IMR-90 (cell line): ENCODE results near the gene CPAMD8. TPM values are rescaled to one million over a fixed set of nuclear protein-coding genes. Genes with fewer than 3 reads are reported as not detected.

Experiments used
- ATAC-seq: fragments of 200-7000 bp; cut with Tn5 transposase; 2 replicates; pipeline ENCODE4 v1.9.1; 2020; ENCODE audit warnings: low read depth, mild to moderate bottlenecking, moderate library complexity
- BruUV-seq: library from RNA; stranded (reverse); fragments of 400-500 nt; replicated peaks from 2 replicates; lab custom pipeline; 2021; lab: Mats Ljungman, UMichigan
- CTCF ChIA-PET: fragments of 300-600 bp; formaldehyde crosslinking; extraction: SDS; loops from one replicate; lab custom pipeline; 2021; ENCODE audit warnings: antibody characterized with exemption; lab: Yijun Ruan, JAX
- POLR2A ChIA-PET: fragments of 300-600 bp; sonication (Branson Sonifier 250); formaldehyde crosslinking; loops from one replicate; lab custom pipeline; 2022; ENCODE audit warnings: antibody characterized with exemption; ENCODE audit not compliant: unreplicated experiment; lab: Charles Lee
- DNase-seq: peaks from one replicate; pipeline ENCODE4 v3.0.0; 2013
- H2AFZ ChIP-seq: replicated peaks from 2 replicates; pipeline ENCODE3; 2013; ENCODE audit warnings: low read length, mild to moderate bottlenecking; ENCODE audit not compliant: poor library complexity
- H2AK5ac ChIP-seq: 2 replicates; pipeline ENCODE4 v1.6.1; 2013; ENCODE audit warnings: low read depth, low read length, inconsistent platforms
- H2AK9ac ChIP-seq: replicated peaks from 2 replicates; pipeline ENCODE3; 2013; ENCODE audit warnings: mild to moderate bottlenecking, low read depth, low read length, moderate library complexity; ENCODE audit not compliant: poor library complexity
- H2BK120ac ChIP-seq: 2 replicates; pipeline ENCODE4 v1.6.1; 2013; ENCODE audit warnings: low read depth, low read length, inconsistent platforms
- H2BK15ac ChIP-seq: 3 replicates; pipeline ENCODE4 v1.6.1; 2013; ENCODE audit warnings: low read depth, low read length, inconsistent platforms
- H2BK20ac ChIP-seq: 2 replicates; pipeline ENCODE4 v1.6.1; 2013; ENCODE audit warnings: low read depth, mild to moderate bottlenecking, inconsistent platforms, low read length, moderate library complexity
- H2BK5ac ChIP-seq: 2 replicates; pipeline ENCODE4 v1.6.1; 2013; ENCODE audit warnings: mild to moderate bottlenecking, low read depth, low read length, inconsistent platforms; ENCODE audit not compliant: poor library complexity, severe bottlenecking
- H3K14ac ChIP-seq: replicated peaks from 2 replicates; pipeline ENCODE4 v1.6.1; 2013; ENCODE audit warnings: low read depth, low read length, inconsistent platforms
- H3K18ac ChIP-seq: 2 replicates; pipeline ENCODE4 v1.6.1; 2013; ENCODE audit warnings: low read depth, low read length, control low read depth
- H3K23ac ChIP-seq: 2 replicates; pipeline ENCODE4 v1.6.1; 2013; ENCODE audit warnings: low read depth, low read length, inconsistent platforms
- H3K27ac ChIP-seq: 2 replicates; pipeline ENCODE4 v1.5.1; 2013; ENCODE audit warnings: mild to moderate bottlenecking, control low read depth, low read length; ENCODE audit not compliant: insufficient read depth
- H3K27me3 ChIP-seq: 2 replicates; pipeline ENCODE4 v1.6.1; 2013; ENCODE audit warnings: low read length; ENCODE audit not compliant: control insufficient read depth, insufficient read depth
- H3K36me3 ChIP-seq: 2 replicates; pipeline ENCODE4 v1.6.1; 2013; ENCODE audit warnings: low read length, mixed read lengths; ENCODE audit not compliant: control insufficient read depth, insufficient read depth
- H3K4ac ChIP-seq: 2 replicates; pipeline ENCODE4 v1.6.1; 2013; ENCODE audit warnings: low read depth, low read length, inconsistent platforms
- H3K4me1 ChIP-seq: 2 replicates; pipeline ENCODE4 v1.6.1; 2013; ENCODE audit warnings: low read length, mixed read lengths; ENCODE audit not compliant: control insufficient read depth, insufficient read depth
- H3K4me2 ChIP-seq: 2 replicates; pipeline ENCODE4 v1.6.1; 2013; ENCODE audit warnings: low read depth, mild to moderate bottlenecking, control low read depth, low read length, moderate library complexity
- H3K4me3 ChIP-seq: 2 replicates; pipeline ENCODE4 v1.5.1; 2013; ENCODE audit warnings: low read depth, mild to moderate bottlenecking, control low read depth, low read length, moderate library complexity; ENCODE audit not compliant: insufficient read depth
- H3K56ac ChIP-seq: 2 replicates; pipeline ENCODE4 v1.6.1; 2013; ENCODE audit warnings: low read length, inconsistent platforms; ENCODE audit not compliant: insufficient read depth; ENCODE audit errors: extremely low read depth
- H3K79me1 ChIP-seq, 2 experiments: 2 replicates each; pipeline ENCODE4 v1.6.1; 2013; ENCODE audit warnings: low read length in 2 of 2, inconsistent platforms in 1 of 2, low read depth in 1 of 2
- H3K9ac ChIP-seq: 2 replicates; pipeline ENCODE4 v1.6.1; 2013; ENCODE audit warnings: low read depth, low read length, control low read depth
- H3K9me1 ChIP-seq: 2 replicates; pipeline ENCODE4 v1.6.1; 2013; ENCODE audit warnings: low read length, inconsistent platforms; ENCODE audit not compliant: insufficient read depth
- H3K9me3 ChIP-seq: 2 replicates; pipeline ENCODE4 v1.6.1; 2013; ENCODE audit warnings: low read length; ENCODE audit not compliant: control insufficient read depth, insufficient read depth
- H4K20me1 ChIP-seq: 2 replicates; pipeline ENCODE4 v1.6.1; 2013; ENCODE audit warnings: low read length, inconsistent platforms; ENCODE audit not compliant: insufficient read depth
- H4K5ac ChIP-seq: 2 replicates; pipeline ENCODE4 v1.6.1; 2013; ENCODE audit warnings: mild to moderate bottlenecking, low read depth, low read length, control low read depth
- H4K8ac ChIP-seq, 2 experiments: 2 replicates each; pipeline ENCODE4 v1.6.1; 2013; ENCODE audit warnings: low read depth in 2 of 2, low read length in 2 of 2, control low read depth in 1 of 2, inconsistent platforms in 1 of 2
- H4K91ac ChIP-seq: 2 replicates; pipeline ENCODE4 v1.6.1; 2013; ENCODE audit warnings: low read depth, low read length, inconsistent platforms; ENCODE audit not compliant: insufficient read depth
- BHLHE40 ChIP-seq: fragments of 150-350 bp; IDR thresholded peaks from 2 replicates; pipeline ENCODE4 v1.6.1; 2016; ENCODE audit warnings: mild to moderate bottlenecking, low read depth, low read length
- CHD1 ChIP-seq: IDR thresholded peaks from 2 replicates; pipeline ENCODE4 v1.6.1; 2012; ENCODE audit warnings: low read depth, low read length, improper control_type of control experiment
- CTCF ChIP-seq: conservative IDR thresholded peaks from 2 replicates; pipeline ENCODE4 v1.5.1; 2012; ENCODE audit warnings: mild to moderate bottlenecking, low read depth, low read length, improper control_type of control experiment
- ELK1 ChIP-seq: fragments of 150-350 bp; IDR thresholded peaks from 2 replicates; pipeline ENCODE4 v1.6.1; 2016; ENCODE audit warnings: low read depth, mild to moderate bottlenecking, low read length, moderate library complexity, borderline replicate concordance
- FOS ChIP-seq: fragments of 150-350 bp; IDR thresholded peaks from 2 replicates; pipeline ENCODE4 v1.6.1; 2016; ENCODE audit warnings: low read depth, low read length
- MAFK ChIP-seq: IDR thresholded peaks from 2 replicates; pipeline ENCODE4 v1.6.1; 2012; ENCODE audit warnings: low read depth, low read length, improper control_type of control experiment
- MAZ ChIP-seq: IDR thresholded peaks from 2 replicates; pipeline ENCODE4 v1.6.1; 2012; ENCODE audit warnings: low read depth, mild to moderate bottlenecking, low read length, improper control_type of control experiment, moderate library complexity, borderline replicate concordance
- MXI1 ChIP-seq: IDR thresholded peaks from 2 replicates; pipeline ENCODE4 v1.6.1; 2012; ENCODE audit warnings: low read depth, mild to moderate bottlenecking, low read length, moderate library complexity, borderline replicate concordance
- NFE2L2 ChIP-seq: fragments of 150-350 bp; IDR thresholded peaks from 2 replicates; pipeline ENCODE4 v1.6.1; 2016; ENCODE audit warnings: low read depth, mild to moderate bottlenecking, low read length
- POLR2A ChIP-seq: IDR thresholded peaks from 2 replicates; pipeline ENCODE4 v1.6.1; 2012; ENCODE audit warnings: mild to moderate bottlenecking, low read depth, low read length
- RAD21 ChIP-seq: IDR thresholded peaks from 2 replicates; pipeline ENCODE4 v1.6.1; 2012; ENCODE audit warnings: low read length, improper control_type of control experiment
- RCOR1 ChIP-seq: IDR thresholded peaks from 2 replicates; pipeline ENCODE4 v1.6.1; 2012; ENCODE audit warnings: mild to moderate bottlenecking, low read length, improper control_type of control experiment; ENCODE audit not compliant: insufficient replicate concordance
- RFX5 ChIP-seq: IDR thresholded peaks from 2 replicates; pipeline ENCODE4 v1.8.0; 2012; ENCODE audit warnings: low read depth, mild to moderate bottlenecking, low read length, moderate library complexity
- SMC3 ChIP-seq: fragments of 150-350 bp; IDR thresholded peaks from 2 replicates; pipeline ENCODE4 v1.6.1; 2016; ENCODE audit warnings: low read depth, mild to moderate bottlenecking, antibody characterized with exemption, low read length, moderate library complexity
- USF2 ChIP-seq: fragments of 150-350 bp; IDR thresholded peaks from 2 replicates; pipeline ENCODE4 v1.6.1; 2017; ENCODE audit warnings: mild to moderate bottlenecking, antibody characterized with exemption, low read length, low read depth
- WGBS, 2 experiments: methylation state at CpG; one replicate each; pipeline versions ENCODE4 v1.1.5 to v1.1.7; 2013; ENCODE audit warnings: missing lambda C conversion rate in 2 of 2; ENCODE audit not compliant: insufficient read length in 1 of 2; ENCODE audit errors: extremely low coverage in 2 of 2; 5-methylcytosine and 5-hydroxymethylcytosine counted together
- dilution Hi-C: fragments of 300-500 bp; cut with HindIII; formaldehyde crosslinking; loops from one replicate; pipeline ENCODE4 v1.14.3; 2018; ENCODE audit warnings: low sequenced_read_pairs; ENCODE audit not compliant: unreplicated experiment
- in situ Hi-C: fragments of 300-500 bp; cut with MboI; formaldehyde crosslinking; loops from 3 replicates; pipeline ENCODE4 v1.14.3; 2019; ENCODE audit warnings: low sequenced_read_pairs, inconsistent platforms, mixed read lengths
- intact Hi-C: fragments of 100-400 bp; cut with micrococcal nuclease; formaldehyde crosslinking; loops from 2 replicates; pipeline ENCODE4 v1.10.0; 2022
- polyA plus RNA-seq, 3 experiments: library from polyadenylated mRNA; depleted of rRNA; stranded (reverse); fragments of >200 nt; gene quantifications; 2 replicates each; pipeline ENCODE4 v1.2.3, GENCODE V29; 2012; ENCODE audit warnings: low replicate concordance in 1 of 3
- total RNA-seq: library from RNA; depleted of rRNA; stranded (reverse); fragments of >200 nt; gene quantifications from 2 replicates; pipeline ENCODE4 v1.2.3, GENCODE V29; 2012

CPAMD8 gene
- total and polyA plus RNA-seq, 2 of the 4 experiments (the other 2 are of a cell fraction) = 0.36 to 0.79 TPM

- Histone ChIP-seq H3K56ac (no peak overlapping the region), H2BK120ac (no peak overlapping the region), H2BK20ac (no peak overlapping the region), H2BK5ac (no peak overlapping the region), H3K4ac (no peak overlapping the region), H3K79me1 (no peaks in the 10 kb centered on the region), H2AFZ (no peak overlapping the region), H3K27me3 (no peaks in the 10 kb centered on the region), H3K9ac (no peak overlapping the region), H3K27ac (no peak overlapping the region), H2AK5ac (no peak overlapping the region), H3K14ac (no peak overlapping the region), H2BK15ac (no peak overlapping the region), H3K4me1 (no peaks in the 10 kb centered on the region; the same call in 1 of the 2 replicates), H2AK9ac (no peak overlapping the region), H3K4me3 (no peak overlapping the region), H3K4me2 (no peak overlapping the region), H3K9me1 (no peaks in the 10 kb centered on the region), H3K9me3 (peaks cover 10% of the 10 kb centered on the region), H4K91ac (no peak overlapping the region), H3K18ac (no peak overlapping the region), H4K8ac (no peak overlapping the region), H4K20me1 (no peaks in the 10 kb centered on the region), H4K5ac (no peak overlapping the region), H3K36me3 (no peaks in the 10 kb centered on the region), H3K23ac (no peak overlapping the region)
- ChIA-PET CTCF (no interaction called here), POLR2A (no interaction called here)
- dilution Hi-C loops = no loop called here
- ATAC-seq (no peak), DNase-seq (no peak)
- intact Hi-C loops = no loop called here
- WGBS, 2 experiments = 77% methylated on average over 6 of the region's 21 CpGs; no CpG with 5 or more reads in 1 of the 2 experiments
- no peak for TF ChIP-seq RCOR1
- TF ChIP-seq FOS = no peak
- TF ChIP-seq POLR2A = no peak
- no peak for TF ChIP-seq SMC3
- no peak for TF ChIP-seq RFX5
- TF ChIP-seq CHD1 = no peak
- TF ChIP-seq MXI1 = no peak
- no peak for TF ChIP-seq RAD21
- no peak for TF ChIP-seq USF2
- TF ChIP-seq BHLHE40 = no peak
- no peak for TF ChIP-seq MAZ
- no peak for TF ChIP-seq CTCF
- no peak for TF ChIP-seq NFE2L2
- no peak for TF ChIP-seq ELK1
- TF ChIP-seq MAFK = no peak
- in situ Hi-C loops = no loop called here
- BruUV-seq = no TSS peak
These were observed 104.6 kb downstream of the CPAMD8 start for GRCh38 chr19:16921766-16922591.
